Endothelial cell of umbilical vein (primary cell): ENCODE measurements around the gene TTC21B. TPM values are rescaled to one million over a fixed set of nuclear protein-coding genes. Genes with fewer than 3 reads are reported as not detected.

ENCODE experiments used
- BruUV-seq: library from RNA; stranded (reverse); fragments of 400-500 nt; replicated peaks from 2 replicates; lab custom pipeline; 2021; lab: Mats Ljungman, UMichigan
- CTCF ChIA-PET: fragments of 300-600, 350-600 bp; sonication (Branson Sonifier 250); formaldehyde crosslinking; loops from one replicate; lab custom pipeline; 2021; ENCODE audit warnings: antibody characterized with exemption, inconsistent platforms; lab: Charles Lee
- POLR2A ChIA-PET: fragments of 300-600, 350-600 bp; sonication (Branson Sonifier 250); formaldehyde crosslinking; loops from one replicate; lab custom pipeline; 2021; ENCODE audit warnings: antibody characterized with exemption, inconsistent platforms; lab: Charles Lee
- DNase-seq: peaks from one replicate; pipeline ENCODE4 v3.0.0-alpha.2; 2011; ENCODE audit warnings: low read depth, low spot score
- FAIRE-seq: peaks from 2 replicates; lab custom pipeline; 2011; peaks lifted over from hg19 to GRCh38; lab: Jason Lieb, UNC
- H2AFZ ChIP-seq: 2 replicates; pipeline ENCODE4 v1.6.0; 2012; ENCODE audit warnings: low read depth, low read length, control low read depth, inconsistent platforms
- H3K27ac ChIP-seq: 2 replicates; pipeline ENCODE4 v1.5.1; 2011; ENCODE audit warnings: low read depth, mild to moderate bottlenecking, control low read depth, low read length, moderate library complexity; ENCODE audit not compliant: insufficient read depth
- H3K27me3 ChIP-seq, 2 experiments: 2 replicates each; pipeline versions ENCODE4 v1.6.0 to v1.6.1; 2011; ENCODE audit warnings: low read length in 2 of 2, mixed read lengths in 1 of 2; ENCODE audit not compliant: control insufficient read depth in 2 of 2, insufficient read depth in 2 of 2
- H3K36me3 ChIP-seq, 2 experiments: 2 replicates in 1 of 2; 3 replicates in 1 of 2; pipeline ENCODE4 v1.5.1; 2011; ENCODE audit warnings: low read length in 2 of 2, mild to moderate bottlenecking in 1 of 2, moderate library complexity in 1 of 2; ENCODE audit not compliant: control insufficient read depth in 2 of 2, insufficient read depth in 2 of 2; ENCODE audit errors: extremely low read depth in 1 of 2
- H3K4me1 ChIP-seq: 3 replicates; pipeline ENCODE4 v1.5.1; 2011; ENCODE audit warnings: mild to moderate bottlenecking, low read length; ENCODE audit not compliant: control insufficient read depth, insufficient read depth; ENCODE audit errors: extremely low read depth
- H3K4me2 ChIP-seq: 2 replicates; pipeline ENCODE4 v1.6.1; 2011; ENCODE audit warnings: low read length, control low read depth, mixed read lengths; ENCODE audit not compliant: insufficient read depth
- H3K4me3 ChIP-seq, 3 experiments: fragments of 200-600 bp in 1 of 3; sonication (generic), shearing (Covaris generic) in 1 of 3; replicated peaks in 1 of 3; 2 replicates each; pipeline ENCODE4 v1.5.1; 2011 to 2016; ENCODE audit warnings: control low read depth in 3 of 3, low read length in 3 of 3, mild to moderate bottlenecking in 2 of 3, inconsistent platforms in 1 of 3, low read depth in 1 of 3, moderate library complexity in 1 of 3; ENCODE audit not compliant: insufficient read depth in 1 of 3
- H3K79me2 ChIP-seq: 2 replicates; pipeline ENCODE4 v1.6.0; 2012; ENCODE audit warnings: low read length, inconsistent platforms; ENCODE audit not compliant: control insufficient read depth, insufficient read depth
- H3K9ac ChIP-seq: replicated peaks from 2 replicates; pipeline ENCODE3; 2011; ENCODE audit warnings: low read length, control low read depth; ENCODE audit not compliant: insufficient read depth; ENCODE audit errors: extremely low read depth
- H3K9me1 ChIP-seq: replicated peaks from 3 replicates; pipeline ENCODE4 v1.6.0; 2011; ENCODE audit warnings: mild to moderate bottlenecking, low read length; ENCODE audit not compliant: control insufficient read depth, insufficient read depth; ENCODE audit errors: extremely low read depth
- H3K9me3 ChIP-seq: replicated peaks from 2 replicates; pipeline ENCODE4 v1.5.1; 2012; ENCODE audit warnings: low read length, inconsistent platforms; ENCODE audit not compliant: control insufficient read depth, insufficient read depth
- H4K20me1 ChIP-seq: replicated peaks from 2 replicates; pipeline ENCODE3; 2011; ENCODE audit warnings: mild to moderate bottlenecking, low read length; ENCODE audit not compliant: control insufficient read depth, insufficient read depth; ENCODE audit errors: extremely low read depth
- EZH2 ChIP-seq: IDR thresholded peaks from 2 replicates; pipeline ENCODE4 v1.6.1; 2012; ENCODE audit warnings: borderline replicate concordance, low read depth, mild to moderate bottlenecking, moderate library complexity, low read length, inconsistent platforms; ENCODE audit not compliant: severe bottlenecking
- FOS ChIP-seq: IDR thresholded peaks from 2 replicates; pipeline ENCODE4 v1.6.1; 2011; ENCODE audit warnings: mild to moderate bottlenecking, low read length, moderate library complexity, borderline replicate concordance; ENCODE audit not compliant: insufficient read depth
- GATA2 ChIP-seq: IDR thresholded peaks from 2 replicates; pipeline ENCODE4 v1.7.0; 2011; ENCODE audit warnings: low read depth, mild to moderate bottlenecking, moderate library complexity, mixed read lengths, low read length; ENCODE audit not compliant: insufficient read length, insufficient read depth
- JUN ChIP-seq: IDR thresholded peaks from 2 replicates; pipeline ENCODE4 v1.6.1; 2011; ENCODE audit warnings: borderline replicate concordance, low read depth; ENCODE audit not compliant: insufficient read length, insufficient read depth
- MAX ChIP-seq: IDR thresholded peaks from 2 replicates; pipeline ENCODE4 v1.6.1; 2011; ENCODE audit not compliant: insufficient read depth, insufficient read length
- MYC ChIP-seq: IDR thresholded peaks from one replicate; pipeline ENCODE4 v1.6.1; 2011; ENCODE audit warnings: mild to moderate bottlenecking, low read depth, low read length
- POLR2A ChIP-seq: IDR thresholded peaks from 2 replicates; pipeline ENCODE4 v1.6.1; 2012; ENCODE audit warnings: low read depth, mild to moderate bottlenecking, control low read depth, low read length
- POLR2AphosphoS5 ChIP-seq: IDR thresholded peaks from 2 replicates; pipeline ENCODE4 v1.6.1; 2012; ENCODE audit warnings: low read depth, mild to moderate bottlenecking, control low read depth, low read length, moderate library complexity; ENCODE audit not compliant: insufficient read depth
- dilution Hi-C: fragments of 300-500 bp; cut with MboI; formaldehyde crosslinking; loops from one replicate; pipeline ENCODE4 v1.15.0; 2019; ENCODE audit warnings: low sequenced_read_pairs; ENCODE audit not compliant: extremely low pct_ligation_motif_present
- intact Hi-C: fragments of 100-400 bp; cut with micrococcal nuclease; formaldehyde crosslinking; loops from one replicate; pipeline ENCODE4 v1.10.0; 2022
- polyA plus RNA-seq, 4 experiments: library from polyadenylated mRNA; depleted of rRNA in 3 of 4; stranded (reverse) in 3 of 4; unstranded in 1 of 4; fragments of >200 nt; gene quantifications; 2 replicates each; pipeline versions ENCODE4 v1.2.1 to v1.2.3, GENCODE V29; 2011 to 2012; ENCODE audit warnings: missing spikeins in 1 of 4
- total RNA-seq: library from RNA; stranded (reverse); gene quantifications from 2 replicates; pipeline ENCODE4 v1.2.3, GENCODE V29; 2021
- TF ChIP-seq, protein P1 (sequence below), 2 donors: IDR thresholded peaks; 1 replicate in 1 of 2; 2 replicates in 1 of 2; pipeline ENCODE4 v1.5.1; 2011; ENCODE audit warnings: low read length in 2 of 2, mild to moderate bottlenecking in 2 of 2, moderate library complexity in 2 of 2, control low read depth in 1 of 2, inconsistent platforms in 1 of 2, low read depth in 1 of 2; ENCODE audit not compliant: insufficient read depth in 1 of 2; ENCODE audit errors: extremely low read depth in 1 of 2

The TTC21B gene
- total and polyA plus RNA-seq, 2 donors (not counting 3 experiments of a cell fraction or from before 2014, with no cell fraction given), result 8.0 to 21.9 TPM

DNA sequence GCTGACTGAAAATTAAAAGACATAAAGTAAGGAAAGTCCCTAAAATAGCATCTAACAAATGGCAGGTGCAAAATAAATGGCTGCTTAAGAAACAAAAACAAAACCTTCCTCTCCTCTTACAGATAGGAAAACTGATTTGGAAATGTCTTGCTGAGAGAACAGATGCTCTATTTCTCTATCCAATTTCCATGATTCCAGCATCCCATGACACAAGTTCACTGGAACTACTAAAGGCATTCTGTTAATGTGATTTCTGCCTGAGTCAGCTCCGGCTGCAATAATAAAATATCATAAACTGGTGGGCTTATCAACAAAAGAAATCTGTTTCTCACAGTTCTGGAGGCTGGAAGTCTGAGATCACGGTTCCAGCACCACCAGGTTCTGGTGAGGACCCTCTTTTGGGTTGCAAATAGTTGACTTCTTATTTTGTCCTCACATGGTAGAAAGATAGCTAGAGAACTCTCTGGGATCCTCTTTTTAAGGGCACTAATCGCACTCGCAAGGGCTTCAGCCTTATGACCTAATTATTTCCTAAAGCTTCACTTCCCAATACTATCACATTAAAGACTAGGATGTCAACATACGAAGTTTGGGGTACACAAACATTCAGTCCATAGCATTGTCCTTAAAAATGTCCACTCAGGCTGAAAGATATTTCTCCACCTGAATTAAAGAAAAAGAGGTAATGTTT lies 81.3 kb downstream of the TTC21B start:
- H3K36me3 ChIP-seq, result no peaks in the 10 kb centered on the region
- no peak for TF ChIP-seq FOS
- TF ChIP-seq GATA2, result no peak
- no peak for TF ChIP-seq POLR2AphosphoS5
- no peak for TF ChIP-seq MAX
- no peak for TF ChIP-seq EZH2
- TF ChIP-seq POLR2A, result no peak
- no peak for TF ChIP-seq MYC
- TF ChIP-seq, protein P1, sequence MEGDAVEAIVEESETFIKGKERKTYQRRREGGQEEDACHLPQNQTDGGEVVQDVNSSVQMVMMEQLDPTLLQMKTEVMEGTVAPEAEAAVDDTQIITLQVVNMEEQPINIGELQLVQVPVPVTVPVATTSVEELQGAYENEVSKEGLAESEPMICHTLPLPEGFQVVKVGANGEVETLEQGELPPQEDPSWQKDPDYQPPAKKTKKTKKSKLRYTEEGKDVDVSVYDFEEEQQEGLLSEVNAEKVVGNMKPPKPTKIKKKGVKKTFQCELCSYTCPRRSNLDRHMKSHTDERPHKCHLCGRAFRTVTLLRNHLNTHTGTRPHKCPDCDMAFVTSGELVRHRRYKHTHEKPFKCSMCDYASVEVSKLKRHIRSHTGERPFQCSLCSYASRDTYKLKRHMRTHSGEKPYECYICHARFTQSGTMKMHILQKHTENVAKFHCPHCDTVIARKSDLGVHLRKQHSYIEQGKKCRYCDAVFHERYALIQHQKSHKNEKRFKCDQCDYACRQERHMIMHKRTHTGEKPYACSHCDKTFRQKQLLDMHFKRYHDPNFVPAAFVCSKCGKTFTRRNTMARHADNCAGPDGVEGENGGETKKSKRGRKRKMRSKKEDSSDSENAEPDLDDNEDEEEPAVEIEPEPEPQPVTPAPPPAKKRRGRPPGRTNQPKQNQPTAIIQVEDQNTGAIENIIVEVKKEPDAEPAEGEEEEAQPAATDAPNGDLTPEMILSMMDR (IDR thresholded peaks at IDR 0.05; ENCODE audit: extremely low read depth in 1 of 2, insufficient read depth in 1 of 2, low read depth in 1 of 2, low read length in 2 of 2), result no peak
- TF ChIP-seq JUN, result no peak
- no peak overlapping the region for H2AFZ ChIP-seq
- no peak overlapping the region for H3K4me3 ChIP-seq
- ChIA-PET POLR2A (no interaction called here), CTCF (interaction anchor here (1.4 kb wide), 1 partner anchor 10 kb away, joined by 4 read pairs; no protein-coding TSS in a partner anchor)
- H3K79me2 ChIP-seq, result no peaks in the 10 kb centered on the region
- H3K9me1 ChIP-seq, result no peaks in the 10 kb centered on the region
- no peak for DNase-seq
- FAIRE-seq, result no peak
- dilution Hi-C loops, result no loop called here
- no peak overlapping the region for H3K4me2 ChIP-seq
- no peaks in the 10 kb centered on the region for H3K27me3 ChIP-seq
- H3K9me3 ChIP-seq, result no peaks in the 10 kb centered on the region
- no peaks in the 10 kb centered on the region for H4K20me1 ChIP-seq
- no peak overlapping the region for H3K9ac ChIP-seq
- BruUV-seq, result no TSS peak
- H3K27ac ChIP-seq, result no peak overlapping the region
- peaks cover 6% of the 10 kb centered on the region for H3K4me1 ChIP-seq
- intact Hi-C loops, result loop anchor here (10.0 kb wide), 1 partner anchor 253 kb away; the partner anchor contains the start of gene SCN1A
